BLaER1 treated with 17β-estradiol and CSF1 and Interleukin-3, amounts not matched to agents 10 nM and 100 nM (cell line): ENCODE data around the gene CRYAA.

Experiments used
- H3K27ac ChIP-seq, 11 experiments: shearing (Covaris generic); formaldehyde crosslinking; 2 replicates each; pipeline ENCODE4 v1.8.1; 2022
- H3K27me3 ChIP-seq, 11 experiments: shearing (Covaris generic); formaldehyde crosslinking; 2 replicates each; pipeline ENCODE4 v1.8.1; 2022
- H3K36me3 ChIP-seq, 11 experiments: shearing (Covaris generic); formaldehyde crosslinking; 2 replicates each; pipeline ENCODE4 v1.8.1; 2022
- H3K4me1 ChIP-seq, 10 experiments: shearing (Covaris generic); formaldehyde crosslinking; 2 replicates each; pipeline ENCODE4 v1.8.1; 2022
- H3K4me2 ChIP-seq, 11 experiments: shearing (Covaris generic); formaldehyde crosslinking; 2 replicates each; pipeline ENCODE4 v1.8.1; 2022
- H3K4me3 ChIP-seq, 10 experiments: shearing (Covaris generic); formaldehyde crosslinking; 2 replicates each; pipeline ENCODE4 v1.8.1; 2022
- H3K9ac ChIP-seq, 11 experiments: shearing (Covaris generic); formaldehyde crosslinking; 2 replicates each; pipeline ENCODE4 v1.8.1; 2022
- H3K9me3 ChIP-seq, 11 experiments: shearing (Covaris generic); formaldehyde crosslinking; replicated peaks in 1 of 11; 2 replicates each; pipeline ENCODE4 v1.8.1; 2022
- H4K20me1 ChIP-seq, 11 experiments: shearing (Covaris generic); formaldehyde crosslinking; 2 replicates each; pipeline ENCODE4 v1.8.1; 2022
- Cebpa-rat ChIP-seq, 11 experiments: shearing (Covaris generic); IDR thresholded peaks; 2 replicates each; pipeline ENCODE4 v1.8.1; 2022

Gene CRYAA

GRCh38 chr21:43187715-43188114, 18.9 kb downstream of the CRYAA start:
- Histone ChIP-seq H3K4me3 (no peak overlapping the region), H3K4me2 (no peak overlapping the region), H3K9ac (no peak overlapping the region), H3K4me1 (peaks cover 10 to 21% (median 12%) of the 10 kb centered on the region in 10 experiments), H4K20me1 (no peaks in the 10 kb centered on the region), H3K36me3 (no peaks in the 10 kb centered on the region), H3K27me3 (no peaks in the 10 kb centered on the region), H3K27ac (no peak overlapping the region), H3K9me3 (no peaks in the 10 kb centered on the region)
- TF ChIP-seq Cebpa-rat (IDR thresholded peaks at IDR 0.05) = no peak

GRCh38 chr21:43188181-43188580, 19.4 kb downstream of the CRYAA start:
- peak overlapping the region; percentile 16 to 71 (median 47); a peak in 16 of 22 replicates for H3K4me2 ChIP-seq
- H4K20me1 ChIP-seq = no peaks in the 10 kb centered on the region
- H3K9ac ChIP-seq = no peak overlapping the region
- H3K27me3 ChIP-seq = no peaks in the 10 kb centered on the region
- H3K4me3 ChIP-seq = no peak overlapping the region
- H3K4me1 ChIP-seq = peaks cover 15 to 26% (median 17%) of the 10 kb centered on the region in 10 experiments
- no peak overlapping the region for H3K27ac ChIP-seq
- H3K9me3 ChIP-seq = no peaks in the 10 kb centered on the region
- no peak for TF ChIP-seq Cebpa-rat (IDR thresholded peaks at IDR 0.05)
- no peaks in the 10 kb centered on the region for H3K36me3 ChIP-seq

- Histone ChIP-seq H3K27ac (no peak overlapping the region), H3K9ac (no peak overlapping the region), H3K36me3 (no peaks in the 10 kb centered on the region), H3K4me1 (peaks cover 20 to 31% (median 22%) of the 10 kb centered on the region in 10 experiments), H3K4me3 (no peak overlapping the region), H3K9me3 (no peaks in the 10 kb centered on the region), H3K27me3 (no peaks in the 10 kb centered on the region), H4K20me1 (no peaks in the 10 kb centered on the region), H3K4me2 (peak overlapping the region; percentile 16 to 71 (median 47); a peak in 20 of 22 replicates)
- no peak for TF ChIP-seq Cebpa-rat (IDR thresholded peaks at IDR 0.05)
These were observed 19.9 kb downstream of the CRYAA start for GRCh38 chr21:43188592-43189210.

- no peak overlapping the region for H3K4me2 ChIP-seq
- TF ChIP-seq Cebpa-rat (IDR thresholded peaks at IDR 0.05) = no peak
- H3K27ac ChIP-seq = no peak overlapping the region
- H3K4me3 ChIP-seq = no peak overlapping the region
- no peak overlapping the region for H3K9ac ChIP-seq
- no peaks in the 10 kb centered on the region for H3K9me3 ChIP-seq
- H3K27me3 ChIP-seq = no peaks in the 10 kb centered on the region
- no peaks in the 10 kb centered on the region for H3K36me3 ChIP-seq
- no peaks in the 10 kb centered on the region for H4K20me1 ChIP-seq
- peaks cover 33 to 43% (median 34%) of the 10 kb centered on the region in 10 experiments for H3K4me1 ChIP-seq
These were observed 21.1 kb downstream of the CRYAA start for GRCh38 chr21:43189936-43190335.

GRCh38 chr21:43190544-43190943, 21.7 kb downstream of the CRYAA start:
- H3K36me3 ChIP-seq = no peaks in the 10 kb centered on the region
- peaks cover 39 to 49% (median 40%) of the 10 kb centered on the region in 10 experiments for H3K4me1 ChIP-seq

GRCh38 chr21:43190951-43191350, 22.1 kb downstream of the CRYAA start:
- Histone ChIP-seq H3K4me3 (no peak overlapping the region), H3K27ac (no peak overlapping the region), H3K9ac (no peak overlapping the region), H3K27me3 (no peaks in the 10 kb centered on the region), H3K36me3 (no peaks in the 10 kb centered on the region), H4K20me1 (no peaks in the 10 kb centered on the region), H3K4me1 (peaks cover 43 to 53% (median 44%) of the 10 kb centered on the region in 10 experiments), H3K9me3 (no peaks in the 10 kb centered on the region), H3K4me2 (no peak overlapping the region; a peak in 1 of 22 replicates)
- no peak for TF ChIP-seq Cebpa-rat (IDR thresholded peaks at IDR 0.05)

More at GRCh38 chr21:43190544-43190943, 21.7 kb downstream of the CRYAA start:
- Histone ChIP-seq H3K4me2 (no peak overlapping the region; a peak in 1 of 22 replicates), H3K9ac (no peak overlapping the region), H4K20me1 (no peaks in the 10 kb centered on the region), H3K9me3 (no peaks in the 10 kb centered on the region), H3K27ac (no peak overlapping the region), H3K27me3 (no peaks in the 10 kb centered on the region), H3K4me3 (no peak overlapping the region)
- TF ChIP-seq Cebpa-rat (IDR thresholded peaks at IDR 0.05) = no peak

- H3K36me3 ChIP-seq = no peaks in the 10 kb centered on the region
- no peaks in the 10 kb centered on the region for H3K9me3 ChIP-seq
- TF ChIP-seq Cebpa-rat (IDR thresholded peaks at IDR 0.05) = no peak
- peaks cover 48 to 59% (median 50%) of the 10 kb centered on the region in 10 experiments for H3K4me1 ChIP-seq
- H3K27me3 ChIP-seq = no peaks in the 10 kb centered on the region
- H3K4me3 ChIP-seq = no peak overlapping the region
- no peak overlapping the region for H3K27ac ChIP-seq
- peak overlapping the region in 1 of 11 experiments; percentile 89; a peak in 1 of 22 replicates for H3K4me2 ChIP-seq
- no peaks in the 10 kb centered on the region for H4K20me1 ChIP-seq
- no peak overlapping the region for H3K9ac ChIP-seq
These were observed 22.7 kb downstream of the CRYAA start for GRCh38 chr21:43191521-43191920.

- Histone ChIP-seq H3K27me3 (no peaks in the 10 kb centered on the region), H4K20me1 (no peaks in the 10 kb centered on the region)
- TF ChIP-seq Cebpa-rat (IDR thresholded peaks at IDR 0.05) = no peak
These were observed 23.2 kb downstream of the CRYAA start for GRCh38 chr21:43191971-43192370.

GRCh38 chr21:43192501-43193081, 23.8 kb downstream of the CRYAA start:
- peak overlapping the region in 9 of 11 experiments; percentile 74 to 96 (median 89); a peak in 16 of 22 replicates for H3K4me2 ChIP-seq
- no peak overlapping the region for H3K27ac ChIP-seq
- no peak overlapping the region for H3K4me3 ChIP-seq
- H4K20me1 ChIP-seq = no peaks in the 10 kb centered on the region
- H3K9me3 ChIP-seq = peaks cover 2 to 8% (median 5%) of the 10 kb centered on the region in 11 experiments; a peak in 20 of 22 replicates
- peaks cover 0 to 3% (median 0%) of the 10 kb centered on the region in 11 experiments; a peak in 1 of 22 replicates for H3K36me3 ChIP-seq
- H3K4me1 ChIP-seq = peaks cover 48 to 63% (median 53%) of the 10 kb centered on the region in 10 experiments
- no peak for TF ChIP-seq Cebpa-rat (IDR thresholded peaks at IDR 0.05)
- no peak overlapping the region for H3K9ac ChIP-seq
- no peaks in the 10 kb centered on the region for H3K27me3 ChIP-seq

More at GRCh38 chr21:43191971-43192370, 23.2 kb downstream of the CRYAA start:
- Histone ChIP-seq H3K27ac (no peak overlapping the region), H3K9me3 (peaks cover 0 to 1% (median 0%) of the 10 kb centered on the region in 11 experiments; a peak in 1 of 22 replicates), H3K4me2 (peak overlapping the region in 2 of 11 experiments; percentile 89 to 91; a peak in 2 of 22 replicates), H3K4me1 (peaks cover 48 to 63% (median 53%) of the 10 kb centered on the region in 10 experiments), H3K9ac (no peak overlapping the region), H3K4me3 (no peak overlapping the region), H3K36me3 (no peaks in the 10 kb centered on the region)
